GM23338 (cell line): ENCODE results near the gene SPP1. TPM values are rescaled to one million over a fixed set of nuclear protein-coding genes. Genes with fewer than 3 reads are reported as not detected.
"Not testable (repeated sequence)": the region's sequence is repeated elsewhere in the genome, so short reads cannot be mapped to it uniquely, and the experiment has no call there.

ENCODE experiments used
- ATAC-seq: fragments of 200-7000 bp; cut with Tn5 transposase; 3 replicates; pipeline ENCODE4 v1.9.1; 2020
- DNase-seq: peaks from one replicate; pipeline ENCODE4 v3.0.0-alpha.2; 2015; ENCODE audit warnings: low spot score
- H2AFZ ChIP-seq: fragments of 200-600 bp; sonication (generic); 2 replicates; pipeline ENCODE4 v1.8.0; 2016; ENCODE audit warnings: antibody characterized with exemption, mild to moderate bottlenecking, moderate library complexity
- H3F3A ChIP-seq: fragments of 200-600 bp; sonication (generic); replicated peaks from 2 replicates; pipeline ENCODE4 v1.8.0; 2017; ENCODE audit warnings: antibody characterized with exemption, mixed run types, low read depth
- H3K27ac ChIP-seq: fragments of 200-600 bp; sonication (generic); 2 replicates; pipeline ENCODE4 v1.6.1; 2016; ENCODE audit warnings: low read depth
- H3K27me3 ChIP-seq: fragments of 200-600 bp; sonication (generic); 2 replicates; pipeline ENCODE4 v1.8.0; 2016; ENCODE audit warnings: mild to moderate bottlenecking, mixed run types, moderate library complexity; ENCODE audit not compliant: insufficient read depth
- H3K36me3 ChIP-seq: fragments of 200-600 bp; sonication (generic); 2 replicates; pipeline ENCODE4 v1.8.0; 2016; ENCODE audit warnings: mild to moderate bottlenecking; ENCODE audit not compliant: insufficient read depth
- H3K4me1 ChIP-seq: fragments of 200-600 bp; sonication (generic); 2 replicates; pipeline ENCODE4 v1.8.0; 2016; ENCODE audit warnings: mild to moderate bottlenecking, moderate library complexity; ENCODE audit not compliant: insufficient read depth
- H3K4me2 ChIP-seq: fragments of 200-600 bp; sonication (generic); 2 replicates; pipeline ENCODE4 v1.7.1; 2017; ENCODE audit warnings: mixed run types
- H3K4me3 ChIP-seq: fragments of 200-600 bp; sonication (generic); 2 replicates; pipeline ENCODE4 v1.6.1; 2016; ENCODE audit warnings: mixed run types
- H3K79me2 ChIP-seq: fragments of 200-600 bp; sonication (generic); replicated peaks from 2 replicates; pipeline ENCODE4 v1.8.0; 2017; ENCODE audit warnings: mild to moderate bottlenecking; ENCODE audit not compliant: insufficient read depth
- H3K9me2 ChIP-seq: fragments of 200-600 bp; sonication (generic); 2 replicates; pipeline ENCODE4 v1.8.0; 2017; ENCODE audit not compliant: insufficient read depth
- H4K20me1 ChIP-seq: fragments of 200-600 bp; sonication (generic); replicated peaks from 2 replicates; pipeline ENCODE4 v1.8.0; 2017; ENCODE audit warnings: mild to moderate bottlenecking; ENCODE audit not compliant: insufficient read depth
- H3K27ac Mint-ChIP-seq: 2 replicates; pipeline ENCODE4 v1.8.0; 2020; ENCODE audit warnings: inconsistent platforms, mild to moderate bottlenecking, moderate library complexity, mixed read lengths
- H3K27me3 Mint-ChIP-seq: 3 replicates; pipeline ENCODE4 v1.8.0; 2022; ENCODE audit warnings: low read depth, mild to moderate bottlenecking, moderate library complexity, mixed read lengths, inconsistent platforms; ENCODE audit not compliant: insufficient read depth, poor library complexity
- H3K36me3 Mint-ChIP-seq: 3 replicates; pipeline ENCODE4 v1.8.0; 2021; ENCODE audit warnings: low read depth, mild to moderate bottlenecking, inconsistent platforms, moderate library complexity, mixed read lengths
- H3K4me1 Mint-ChIP-seq: 3 replicates; pipeline ENCODE4 v1.8.0; 2020; ENCODE audit warnings: mild to moderate bottlenecking, inconsistent platforms, mixed read lengths
- H3K4me3 Mint-ChIP-seq: 3 replicates; pipeline ENCODE4 v1.8.0; 2021; ENCODE audit warnings: moderate library complexity, mild to moderate bottlenecking, inconsistent platforms, mixed read lengths
- H3K9me3 Mint-ChIP-seq: 3 replicates; pipeline ENCODE4 v1.8.0; 2020; ENCODE audit warnings: moderate library complexity, mild to moderate bottlenecking, inconsistent platforms, mixed read lengths
- CREB1 ChIP-seq: fragments of 250-450 bp; sonication (Bioruptor Pico); IDR thresholded peaks from 2 replicates; pipeline ENCODE4 v1.5.0; 2020; ENCODE audit warnings: low read depth, mild to moderate bottlenecking, moderate library complexity
- CTCF ChIP-seq, 2 experiments: fragments of 200-600 bp in 1 of 2; sonication (generic) in 1 of 2; conservative IDR thresholded peaks; 2 replicates each; pipeline versions ENCODE4 v1.5.1 to v1.6.1; 2016 to 2017; ENCODE audit warnings: antibody characterized with exemption in 2 of 2, low read depth in 2 of 2, mild to moderate bottlenecking in 2 of 2, moderate library complexity in 1 of 2
- ETS1 ChIP-seq: IDR thresholded peaks from 2 replicates; pipeline ENCODE4 v1.6.1; 2016; ENCODE audit warnings: antibody characterized with exemption
- EZH2 ChIP-seq: fragments of 200-600 bp; sonication (generic); IDR thresholded peaks from one replicate; pipeline ENCODE4 v1.8.0; 2017; ENCODE audit warnings: antibody characterized with exemption, mild to moderate bottlenecking, low read depth; ENCODE audit not compliant: unreplicated experiment
- EZH2phosphoT487 ChIP-seq: fragments of 200-600 bp; sonication (generic); IDR thresholded peaks from one replicate; pipeline ENCODE4 v1.8.1; 2018; ENCODE audit warnings: antibody characterized with exemption; ENCODE audit not compliant: unreplicated experiment
- JUNB ChIP-seq: IDR thresholded peaks from one replicate; pipeline ENCODE4 v1.6.1; 2016; ENCODE audit warnings: antibody characterized with exemption; ENCODE audit not compliant: unreplicated experiment
- POLR2AphosphoS5 ChIP-seq: IDR thresholded peaks from 2 replicates; pipeline ENCODE4 v1.6.1; 2016; ENCODE audit warnings: antibody characterized with exemption, low read depth
- STAT1 ChIP-seq: IDR thresholded peaks from one replicate; pipeline ENCODE4 v1.6.1; 2016; ENCODE audit warnings: antibody characterized with exemption; ENCODE audit not compliant: unreplicated experiment
- ZNF331 ChIP-seq: fragments of 250-450 bp; sonication (Bioruptor Pico); IDR thresholded peaks from 2 replicates; pipeline ENCODE4 v1.5.0; 2020; ENCODE audit warnings: low read depth, mild to moderate bottlenecking, moderate library complexity
- ZNF462 ChIP-seq: fragments of 250-450 bp; sonication (Bioruptor Pico); IDR thresholded peaks from 2 replicates; pipeline ENCODE4 v1.5.0; 2020; ENCODE audit warnings: mild to moderate bottlenecking, moderate library complexity
- polyA plus RNA-seq: library from polyadenylated mRNA; unstranded; fragments of >200 nt; fragmentation: Nextera tagmentation; extraction: Ambion mirVana; gene quantifications from 2 replicates; pipeline ENCODE4 v1.2.1, GENCODE V29; 2016
- total RNA-seq: library from RNA; depleted of rRNA; stranded (reverse); fragments of >200 nt; shearing (Covaris generic); gene quantifications from 2 replicates; pipeline ENCODE4 v1.2.3, GENCODE V29; 2014

SPP1 gene
- total and polyA plus RNA-seq, 2 experiments from 2014 or later: 41.3 to 51.3 TPM

- H2AFZ ChIP-seq, ATAC-seq, H3K27ac Mint-ChIP-seq, H3K9me2 ChIP-seq, H3K4me2 ChIP-seq, H3K27me3 ChIP-seq, H3K27me3 Mint-ChIP-seq, H4K20me1 ChIP-seq, H3K27ac ChIP-seq, H3K4me1 Mint-ChIP-seq, H3K4me3 Mint-ChIP-seq, H3K4me3 ChIP-seq, H3K4me1 ChIP-seq, DNase-seq, H3F3A ChIP-seq: not testable (repeated sequence)
- H3K36me3 Mint-ChIP-seq: peaks cover 74% of the 10 kb centered on the region
- H3K9me3 Mint-ChIP-seq: peaks cover 28% of the 10 kb centered on the region
- H3K36me3 ChIP-seq: peaks cover 32% of the 10 kb centered on the region
- peaks cover 20% of the 10 kb centered on the region for H3K79me2 ChIP-seq
Measured at GRCh38 chr4:88025868-88026661, 50.6 kb downstream of the SPP1 start.

- H3K36me3 ChIP-seq: peaks cover 32% of the 10 kb centered on the region
- peaks cover 68% of the 10 kb centered on the region for H3K36me3 Mint-ChIP-seq
- no peaks in the 10 kb centered on the region for H3K27me3 ChIP-seq
- H3K4me3 Mint-ChIP-seq: no peak overlapping the region
- H3K4me2 ChIP-seq: no peak overlapping the region
- no peak overlapping the region for H3K4me3 ChIP-seq
- no peak overlapping the region for H3K27ac Mint-ChIP-seq
- peaks cover 28% of the 10 kb centered on the region for H3K9me3 Mint-ChIP-seq
- no peaks in the 10 kb centered on the region for H3K4me1 ChIP-seq
- no peak overlapping the region; the same call in 1 of the 2 replicates for H3K27ac ChIP-seq
- H3K9me2 ChIP-seq: no peaks in the 10 kb centered on the region
- H3K27me3 Mint-ChIP-seq: peaks cover 1% of the 10 kb centered on the region
- DNase-seq (no peak), ATAC-seq (no peak)
- peaks cover 13% of the 10 kb centered on the region; the same call in 1 of the 2 replicates for H3K79me2 ChIP-seq
- H2AFZ ChIP-seq: no peak overlapping the region
- H3F3A ChIP-seq: no peaks in the 10 kb centered on the region
- H3K4me1 Mint-ChIP-seq: no peaks in the 10 kb centered on the region; the same call in 2 of the 3 replicates
- no peaks in the 10 kb centered on the region for H4K20me1 ChIP-seq
- TF ChIP-seq ZNF462 (CRISPR knock-in tag) (no peak), ZNF331 (CRISPR knock-in tag) (no peak), EZH2phosphoT487 (no peak), ETS1 (no peak), CREB1 (CRISPR knock-in tag) (no peak), POLR2AphosphoS5 (no peak), JUNB (no peak), CTCF (conservative IDR thresholded peaks at IDR 0.05; ENCODE audit: low read depth in 2 of 2) (no peak), STAT1 (no peak), EZH2 (no peak)
Measured at GRCh38 chr4:88027611-88028608, 52.4 kb downstream of the SPP1 start.
